GM21723 (cell line): ENCODE measurements around the gene TCEANC2.
"Not testable (repeated sequence)": the region's sequence is repeated elsewhere in the genome, so short reads cannot be mapped to it uniquely, and the experiment has no call there.

Experiments used
- ATAC-seq: cut with Tn5 transposase; IDR thresholded peaks from one replicate; pipeline ENCODE4 v1.9.1; 2021; ENCODE audit warnings: mild to moderate bottlenecking, moderate library complexity; ENCODE audit not compliant: unreplicated experiment

TCEANC2 gene

DNA sequence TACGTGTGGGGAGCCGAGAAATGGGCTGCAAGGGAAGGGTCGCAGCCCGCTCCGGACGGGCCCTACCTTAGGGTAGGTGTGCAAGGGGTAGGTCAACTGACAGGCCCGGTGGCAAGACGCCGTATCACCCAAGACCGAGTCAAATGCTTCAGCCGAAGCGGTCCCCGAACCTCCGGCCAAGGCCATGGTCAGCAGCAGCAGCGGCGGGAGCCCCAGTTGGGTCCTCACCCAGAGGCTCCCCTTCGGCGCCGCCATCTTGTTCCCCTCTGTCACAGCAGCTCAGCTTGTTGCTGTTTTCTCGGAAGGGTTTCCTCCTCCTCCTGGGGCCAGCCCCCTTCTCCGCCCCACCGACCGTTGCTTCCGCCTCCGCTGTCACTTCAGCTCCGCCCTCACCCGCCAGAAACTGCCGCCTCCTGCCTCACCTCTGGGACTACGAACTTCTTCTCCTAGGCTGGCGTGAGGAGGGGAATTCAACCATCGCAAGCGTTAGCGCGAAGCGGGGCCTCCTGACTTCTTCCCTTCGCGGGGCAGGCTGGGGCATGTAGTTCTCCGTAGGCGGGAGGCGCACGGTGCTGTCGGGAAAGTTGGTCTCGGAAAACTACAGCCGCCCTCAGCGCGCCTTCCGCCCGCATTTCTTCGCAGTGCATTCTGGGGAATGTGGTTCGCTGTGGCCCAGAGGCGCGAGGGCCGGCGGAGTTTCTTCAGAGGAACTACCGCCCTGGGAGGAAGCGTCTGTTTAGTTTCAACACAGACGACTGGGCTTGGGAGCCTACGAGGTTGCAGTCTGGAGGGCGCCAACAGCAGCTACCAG, at the start of gene TCEANC2, which contains the start of gene TMEM59:
Gene TCEANC2 (plus strand): TSS at position 675 of the 811 bp plus-strand sequence. CDS start 815 bp downstream, outside the sequence.
Gene TMEM59 (minus strand): TSS at position 271 of the 811 bp plus-strand sequence. CDS start 16 bp downstream, at position 255.
- ATAC-seq: peak; percentile 94

DNA sequence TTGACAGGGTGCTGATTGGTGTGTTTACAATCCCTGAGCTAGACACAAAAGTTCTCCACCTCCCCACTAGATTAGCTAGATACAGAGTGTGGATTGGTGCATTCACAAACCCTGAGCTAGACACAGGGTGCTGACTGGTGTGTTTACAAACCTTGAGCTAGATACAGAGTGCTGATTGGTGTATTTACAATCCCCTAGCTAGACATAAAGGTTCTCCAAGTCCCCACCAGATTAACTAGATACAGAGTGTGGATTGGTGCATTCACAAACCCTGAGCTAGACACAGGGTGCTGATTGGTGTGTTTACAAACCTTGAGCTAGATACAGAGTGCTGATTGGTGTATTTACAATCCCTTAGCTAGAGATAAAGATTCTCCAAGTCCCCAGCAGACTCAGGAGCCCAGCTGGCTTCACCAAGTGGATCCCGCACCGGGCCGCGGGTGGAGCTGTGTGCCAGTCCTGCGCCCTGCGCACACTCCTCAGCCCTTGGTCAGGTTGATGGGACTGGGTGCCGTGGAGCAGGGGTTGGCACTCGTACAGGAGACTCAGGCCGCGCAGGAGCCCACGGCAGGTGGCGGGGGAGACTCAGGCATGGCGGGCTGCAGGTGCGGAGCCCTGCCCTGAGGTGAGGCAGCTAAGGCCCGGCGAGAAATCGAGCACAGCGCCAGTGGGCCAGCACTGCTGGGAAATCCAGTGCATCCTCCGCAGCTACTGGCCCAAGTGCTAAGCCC, 49.5 kb upstream of the TCEANC2 start:
- ATAC-seq: not testable (repeated sequence)

GRCh38 chr1:54004481-54005049, 48.8 kb upstream of the TCEANC2 start:
- no peak for ATAC-seq

DNA sequence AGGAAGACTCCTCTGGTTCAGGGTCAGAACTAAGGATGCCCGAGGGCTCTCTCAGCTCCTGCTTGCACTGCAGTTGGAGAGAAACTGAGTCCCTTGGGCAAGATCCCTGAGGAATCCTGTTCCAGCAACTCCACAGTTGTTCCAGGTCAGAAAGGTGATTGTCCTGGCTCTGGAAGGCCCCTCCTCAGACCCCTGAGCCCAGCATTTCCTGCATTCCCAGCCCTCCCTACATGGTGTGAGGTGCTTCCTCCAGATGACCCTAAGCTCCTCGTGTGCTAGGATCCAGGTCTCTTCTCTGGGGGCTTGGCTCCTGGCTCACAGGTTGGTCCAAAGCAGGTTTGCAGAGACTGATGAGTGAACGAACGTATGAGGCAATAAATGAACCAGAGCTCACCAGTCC, 46.9 kb upstream of the TCEANC2 start:
- no peak for ATAC-seq

- no peak for ATAC-seq
Measured at GRCh38 chr1:54007613-54008012, 45.8 kb upstream of the TCEANC2 start.

DNA sequence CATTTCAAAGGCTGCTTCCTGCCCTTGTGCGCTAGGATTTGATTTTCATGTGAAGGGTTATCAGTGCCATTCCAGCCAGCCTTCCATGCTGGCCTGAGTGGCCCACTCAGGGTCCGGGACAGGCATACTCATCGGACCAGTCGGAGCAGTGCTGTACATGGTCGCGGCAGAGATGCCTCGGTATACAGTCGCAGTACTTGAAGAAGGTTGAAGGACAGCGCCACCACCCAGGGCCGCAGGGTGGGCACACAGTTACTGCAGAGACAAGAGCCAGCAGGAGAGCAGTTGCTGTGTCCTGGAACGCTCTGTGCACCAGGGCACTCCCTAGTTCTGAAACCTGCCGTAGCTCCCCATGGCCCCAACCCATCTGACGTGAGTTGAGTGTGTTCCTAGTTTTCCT, 44.5 kb upstream of the TCEANC2 start:
- no peak for ATAC-seq

GRCh38 chr1:54009406-54009805, 44.0 kb upstream of the TCEANC2 start:
- no peak for ATAC-seq

DNA sequence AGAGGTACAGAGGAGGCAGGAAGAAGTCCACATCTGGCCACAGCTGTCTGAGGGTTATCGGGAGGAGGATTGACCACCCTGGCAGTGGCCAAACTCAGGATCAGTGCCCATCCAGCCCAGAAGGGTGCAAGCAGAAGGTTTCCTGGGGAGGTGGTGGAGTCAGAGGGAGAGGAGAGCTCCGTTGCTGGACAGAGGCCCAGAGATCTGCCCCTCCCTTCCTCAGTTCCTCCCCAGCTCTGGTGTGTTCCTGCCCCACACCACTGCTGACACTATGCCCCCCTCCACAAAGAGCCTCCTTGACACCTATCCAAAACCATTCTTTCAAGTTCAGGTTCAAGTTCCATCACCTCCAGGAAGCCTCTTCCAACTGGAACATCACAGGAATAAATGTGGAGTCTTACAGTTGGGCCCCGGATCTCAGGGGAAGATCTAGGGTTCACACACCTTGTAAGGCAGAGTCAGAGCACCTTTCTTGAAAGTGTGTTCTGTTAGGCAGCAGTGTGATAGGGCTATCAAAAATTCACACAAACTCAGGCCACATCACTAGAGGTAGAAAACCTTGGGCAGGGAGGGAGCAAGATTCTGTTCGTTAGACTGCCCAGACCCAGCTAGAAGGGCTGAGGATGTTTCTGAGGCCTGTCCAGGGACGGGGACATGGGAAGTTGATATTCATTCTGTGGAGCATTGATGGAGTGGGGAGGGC, 42.8 kb upstream of the TCEANC2 start:
- ATAC-seq: no peak

GRCh38 chr1:54011316-54012007, 41.9 kb upstream of the TCEANC2 start:
- ATAC-seq: no peak

DNA sequence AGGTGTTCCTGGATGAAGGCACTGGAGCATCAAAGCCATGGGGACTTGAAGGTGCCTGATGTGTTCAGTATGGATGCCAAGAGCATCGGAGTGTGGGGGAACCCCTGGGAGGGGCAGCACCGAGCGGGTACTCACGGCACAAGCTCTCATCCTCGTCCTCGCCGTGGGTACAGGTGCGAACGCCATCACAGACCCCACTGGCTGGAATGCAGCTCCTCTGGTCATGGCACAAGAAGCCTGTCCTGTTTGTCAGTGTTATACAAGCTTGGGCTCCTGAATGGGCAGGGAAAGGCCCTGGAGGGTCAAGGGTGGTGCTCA, 41.4 kb upstream of the TCEANC2 start:
- ATAC-seq: no peak

DNA sequence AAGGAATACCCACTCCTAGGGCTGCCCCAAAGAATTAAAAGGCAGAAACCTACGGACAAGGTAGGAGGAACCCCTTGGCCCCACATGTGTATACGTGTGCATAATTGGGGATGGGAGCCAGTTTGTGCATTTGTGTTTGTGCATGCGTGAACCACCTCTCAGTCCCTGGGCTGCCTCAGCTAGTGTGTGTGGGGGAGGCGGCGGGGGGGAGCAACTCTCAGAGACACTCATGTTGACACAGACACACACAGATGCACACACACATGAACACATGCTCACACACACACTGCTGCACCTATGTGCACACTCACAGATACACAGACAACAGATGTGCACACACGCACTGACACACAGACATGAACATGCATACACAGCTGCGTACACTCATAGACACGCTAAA, 40.5 kb upstream of the TCEANC2 start:
- no peak for ATAC-seq

DNA sequence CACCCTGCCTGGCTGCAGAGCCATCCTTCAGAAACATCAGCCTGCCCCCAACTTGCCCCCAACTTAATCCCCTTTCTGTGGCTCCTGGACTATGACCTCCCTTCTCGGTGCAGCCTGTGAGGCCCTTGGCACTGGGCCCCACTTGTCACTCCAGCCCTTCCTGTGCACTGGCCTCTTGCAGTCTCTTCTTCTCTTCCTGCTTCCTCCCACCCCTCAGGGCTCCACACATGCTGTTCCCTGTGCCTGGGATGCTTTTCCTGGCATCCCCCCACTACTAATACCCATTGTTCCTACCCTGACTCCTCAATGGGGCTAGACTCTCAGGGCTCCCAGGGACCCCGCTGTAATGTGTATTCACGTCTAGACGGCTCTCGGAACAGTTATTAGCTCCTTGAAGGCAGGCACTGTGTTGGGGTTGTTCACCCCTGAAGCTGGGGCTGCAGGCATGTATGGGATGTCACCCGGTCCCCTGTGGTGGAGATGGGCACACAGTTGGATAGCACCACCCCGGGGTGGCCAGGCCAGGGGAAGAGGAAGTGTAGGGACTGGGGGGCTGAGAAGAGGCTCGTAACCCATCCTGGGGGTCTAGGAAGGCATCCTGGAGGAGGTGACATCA, 39.9 kb upstream of the TCEANC2 start:
- ATAC-seq: no peak

DNA sequence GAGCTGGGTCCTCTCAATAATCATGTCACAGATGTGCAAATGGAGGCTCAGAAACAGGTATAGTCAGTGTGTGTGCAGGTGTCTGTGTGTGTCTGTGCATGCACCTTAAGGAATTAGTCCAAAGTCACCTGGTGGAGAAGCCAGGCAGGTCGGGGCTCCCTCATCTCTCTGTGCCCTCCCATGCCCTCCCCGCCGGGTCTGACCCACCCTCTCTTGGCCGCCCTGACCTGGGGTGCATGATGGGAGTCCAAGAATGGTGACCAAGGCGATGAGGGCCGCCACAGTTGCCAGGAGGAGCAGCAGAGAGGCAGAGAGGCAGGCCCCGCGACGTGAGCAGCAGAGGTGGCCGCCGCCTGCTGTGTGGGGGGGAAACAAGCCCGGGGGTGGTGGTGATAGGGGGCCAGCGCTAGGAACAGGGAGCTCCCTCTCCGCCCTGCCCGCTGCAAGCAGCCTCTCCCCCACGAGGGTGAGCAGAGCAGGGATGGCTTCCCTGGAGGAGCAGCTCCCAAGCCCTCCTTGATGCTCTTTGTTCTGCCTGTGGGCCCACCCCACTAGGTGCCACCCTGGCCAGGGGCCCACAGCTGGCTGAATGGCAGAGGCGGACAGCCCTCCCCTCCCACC, 39.3 kb upstream of the TCEANC2 start:
- no peak for ATAC-seq

DNA sequence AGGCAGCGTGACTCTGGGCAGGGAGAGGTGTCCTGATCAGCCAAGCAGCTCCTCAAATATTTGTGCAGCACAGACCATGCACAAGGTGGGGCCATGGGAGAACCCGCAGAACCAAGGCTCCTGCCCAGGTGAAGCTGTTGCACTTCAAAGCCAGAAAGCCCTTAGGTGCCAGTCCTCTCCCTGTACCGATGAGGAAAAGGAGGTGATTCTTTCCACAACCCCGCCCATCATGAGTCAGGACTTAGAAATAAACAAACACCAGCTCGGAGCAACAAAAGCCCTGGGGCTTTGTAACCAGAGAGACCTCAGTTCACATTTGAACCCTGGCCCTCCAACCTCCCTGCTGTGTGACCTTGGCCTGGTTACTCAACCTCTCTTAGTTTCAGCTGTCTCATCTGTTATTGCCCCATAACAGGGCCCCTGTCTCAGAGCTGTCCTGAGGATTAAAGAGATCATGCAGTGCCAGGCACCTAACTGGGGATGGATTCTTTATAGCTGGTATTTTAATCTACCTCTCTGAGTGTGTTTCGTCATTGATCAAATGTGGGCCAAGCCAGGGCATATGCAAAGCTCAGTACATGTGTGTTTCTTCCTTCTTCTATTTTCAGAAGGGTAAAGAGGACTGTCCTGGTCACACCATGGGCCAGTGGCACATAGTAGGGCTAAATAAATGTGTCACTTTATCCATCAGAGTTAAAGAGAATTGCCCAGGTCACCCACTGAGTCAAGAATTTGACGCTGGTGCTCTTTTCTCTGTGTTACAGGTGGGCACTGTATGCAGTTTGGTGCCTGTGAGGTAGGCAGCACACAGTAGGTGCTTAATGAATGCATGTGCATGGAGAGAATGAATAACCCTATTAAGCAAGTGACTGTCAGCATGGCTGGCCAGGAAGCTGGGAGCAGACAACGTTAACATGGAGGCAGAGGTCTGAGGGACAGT, 36.8 kb upstream of the TCEANC2 start:
- ATAC-seq: no peak

DNA sequence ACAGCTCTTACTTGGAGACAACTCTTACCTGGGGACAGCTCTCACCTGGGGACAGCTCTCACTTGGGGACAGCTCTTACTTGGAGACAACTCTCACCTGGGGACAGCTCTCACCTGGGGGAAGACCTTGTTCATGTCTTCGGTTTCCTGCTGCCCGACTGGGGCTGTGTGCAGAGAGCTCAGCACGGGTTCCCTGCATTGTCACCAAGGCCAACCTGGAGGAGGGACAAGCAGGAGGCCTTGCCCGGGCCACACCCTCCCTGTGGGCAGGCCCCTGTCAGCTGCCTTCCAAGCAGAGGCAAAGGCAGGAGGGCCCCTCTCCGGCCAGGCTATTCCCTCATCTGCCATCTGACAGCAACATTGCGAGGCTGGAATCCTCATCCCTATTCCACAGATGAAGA, 35.4 kb upstream of the TCEANC2 start, which contains the start of gene LDLRAD1:
Gene LDLRAD1 (minus strand): TSS at position 208 of the 400 bp plus-strand sequence. CDS start 74 bp downstream, at position 134.
- no peak for ATAC-seq

DNA sequence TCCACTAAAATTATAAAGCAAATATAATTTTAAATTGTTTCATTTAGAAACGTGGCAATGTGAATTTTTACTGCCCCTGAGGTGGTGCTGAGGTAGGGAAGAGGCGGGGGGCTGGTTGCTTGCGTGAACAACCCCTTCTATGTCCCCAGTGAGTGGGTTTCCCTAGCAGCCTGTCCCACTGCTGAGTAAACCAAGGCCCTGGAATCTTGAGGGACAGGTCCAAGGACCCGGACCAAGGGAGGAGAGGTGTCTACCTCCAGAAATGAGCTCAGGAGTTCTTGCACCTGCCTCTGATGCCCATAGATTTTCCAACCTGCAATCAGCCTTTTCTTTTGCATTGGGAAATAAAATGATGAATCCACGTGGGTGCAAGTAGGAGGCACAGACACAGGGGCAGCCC, 34.8 kb upstream of the TCEANC2 start:
- ATAC-seq: no peak

DNA sequence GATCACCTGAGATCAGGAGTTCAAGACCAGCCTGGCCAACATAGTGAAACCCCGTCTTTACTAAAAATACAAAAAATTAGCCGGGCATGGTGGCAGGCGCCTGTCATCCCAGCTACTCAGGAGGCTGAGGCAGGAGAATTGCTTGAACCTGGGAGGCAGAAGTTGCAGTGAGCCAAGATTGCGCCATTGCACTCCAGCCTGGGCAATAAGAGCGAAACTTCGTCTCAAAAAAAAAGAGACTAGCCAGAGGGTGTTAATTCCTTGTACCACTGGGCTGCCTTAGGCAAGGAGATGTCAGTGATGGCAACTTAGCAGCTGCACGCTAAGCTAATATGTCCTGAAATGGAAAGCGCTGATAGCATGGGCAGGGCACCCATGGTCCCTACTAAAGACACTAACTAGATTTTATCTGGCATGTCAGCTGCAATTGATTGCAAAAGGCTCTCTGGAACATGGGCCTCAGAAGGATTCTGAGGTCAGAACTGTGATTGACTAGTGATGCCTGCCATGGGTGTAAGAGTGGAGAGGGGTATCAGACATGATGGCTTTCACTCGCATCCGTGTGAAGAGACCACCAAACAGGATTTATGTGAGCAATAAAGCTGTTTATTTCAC, 33.7 kb upstream of the TCEANC2 start:
- ATAC-seq: not testable (repeated sequence)

- ATAC-seq: no peak
Measured at GRCh38 chr1:54024358-54024757, 29.1 kb upstream of the TCEANC2 start.
